Epithelial cell of prostate (primary cell): ENCODE measurements around the gene CUL9.

Source experiments
- DNase-seq: peaks from one replicate; pipeline ENCODE4 v3.0.0-alpha.2; 2011; ENCODE audit warnings: low read depth, low spot score
- H3K27ac ChIP-seq: fragments of 450-650 bp; 2 replicates; pipeline ENCODE4 v1.5.1; 2017; ENCODE audit warnings: mild to moderate bottlenecking

CUL9 gene

GRCh38 chr6:43222418-43223059 is 40.5 kb downstream of the CUL9 start:
- no peak overlapping the region for H3K27ac ChIP-seq
- DNase-seq: no peak

- DNase-seq: no peak
- no peak overlapping the region for H3K27ac ChIP-seq
Measured at GRCh38 chr6:43223175-43223574, 41.2 kb downstream of the CUL9 start.

- no peak overlapping the region for H3K27ac ChIP-seq
- DNase-seq: no peak
Measured at GRCh38 chr6:43226192-43226851, 44.3 kb downstream of the CUL9 start.

DNA sequence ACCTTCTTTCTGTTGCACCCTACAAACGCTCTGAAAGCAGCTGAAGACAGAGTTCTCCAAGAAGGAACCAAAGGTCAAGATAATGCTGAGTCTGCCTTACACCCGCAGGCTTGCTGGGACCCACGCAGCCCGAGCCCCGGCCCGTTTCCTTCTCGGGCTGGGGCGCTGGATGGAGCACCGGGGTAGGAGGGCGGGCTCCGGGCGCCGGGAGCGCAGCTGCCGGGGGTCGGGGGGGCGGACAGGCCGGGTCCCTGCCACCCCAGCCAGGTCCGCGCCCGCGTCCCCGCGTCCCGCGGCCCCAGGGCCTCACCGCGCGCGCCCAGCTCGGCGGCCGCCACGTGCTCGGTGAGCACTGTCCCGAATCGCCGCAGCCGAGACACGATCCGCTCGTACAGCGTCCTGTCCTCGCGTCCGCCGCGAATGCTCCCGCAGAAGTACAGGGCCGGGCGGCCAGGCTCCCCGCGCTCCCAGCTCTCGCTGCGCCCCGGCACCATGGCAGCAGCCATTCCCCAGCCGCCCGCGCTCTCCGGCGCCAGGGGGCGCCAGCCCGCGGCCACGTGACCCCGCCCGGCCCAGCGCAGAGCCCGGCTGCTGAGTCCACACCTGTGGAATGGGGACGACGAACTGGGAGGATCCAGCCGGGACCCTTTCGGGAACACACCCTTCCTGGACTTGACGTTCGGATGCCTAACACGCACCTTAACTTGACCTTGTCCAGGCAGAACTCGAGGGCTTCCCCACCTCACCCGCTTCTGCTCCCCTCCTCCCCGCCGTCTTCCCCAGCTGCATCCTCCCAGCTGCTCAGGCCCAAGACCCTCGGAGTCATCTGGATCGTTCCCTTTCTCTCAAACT is 47.2 kb downstream of the CUL9 start, which contains the start of gene DNPH1:
Gene DNPH1, minus strand, starts transcription at position 531 of the 852 bp plus-strand sequence. Its CDS starts 25 bp downstream, at position 506.
- peak within 1 kb of the TSS; percentile 27 for H3K27ac ChIP-seq

GRCh38 chr6:43229803-43230620 is 48.0 kb downstream of the CUL9 start:
- no peak for DNase-seq
- no peak overlapping the region for H3K27ac ChIP-seq

More for the DNA sequence above, 47.2 kb downstream of the CUL9 start, which contains the start of gene DNPH1:
- no peak for DNase-seq

GRCh38 chr6:43231053-43231452 is 49.1 kb downstream of the CUL9 start:
- no peak for DNase-seq
- H3K27ac ChIP-seq: no peak overlapping the region

DNA sequence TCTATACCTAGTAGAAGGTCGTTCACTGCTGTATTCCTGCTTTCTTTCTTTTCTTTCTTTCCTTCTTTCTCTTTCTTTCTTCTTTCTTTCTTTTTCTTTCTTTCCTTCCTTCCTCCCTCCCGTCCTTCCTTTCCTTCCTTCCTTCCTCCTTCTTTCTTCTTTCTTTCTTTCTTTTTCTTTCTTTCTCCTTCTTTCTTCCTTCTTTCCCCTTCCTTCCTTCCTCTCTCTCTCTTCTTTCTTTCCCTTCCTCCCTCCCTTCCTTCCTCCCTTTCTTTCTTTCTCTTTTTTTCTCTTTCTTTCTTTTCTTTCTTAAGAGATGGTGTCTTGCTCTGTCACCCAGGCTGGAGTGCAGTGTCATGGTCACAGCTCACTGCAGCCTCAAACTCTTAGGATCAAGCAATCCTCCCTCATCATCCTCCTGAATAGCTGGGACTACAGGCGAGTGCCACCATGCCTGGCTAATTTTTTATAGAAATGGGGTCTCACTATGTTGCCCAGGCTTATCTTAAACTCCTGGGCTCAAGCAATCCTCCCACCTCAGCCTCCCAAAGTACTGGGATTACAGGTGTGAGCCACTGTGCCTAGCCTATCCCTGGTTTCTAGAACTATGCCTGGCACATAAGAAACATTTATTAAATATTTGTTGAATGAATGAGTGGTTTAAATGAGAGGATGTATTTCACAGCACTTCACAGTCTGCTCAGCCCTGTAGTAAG is 49.9 kb downstream of the CUL9 start:
- DNase-seq: no peak
- no peak overlapping the region for H3K27ac ChIP-seq

GRCh38 chr6:43235841-43236240 is 53.8 kb downstream of the CUL9 start:
- H3K27ac ChIP-seq: no peak overlapping the region
- no peak for DNase-seq

DNA sequence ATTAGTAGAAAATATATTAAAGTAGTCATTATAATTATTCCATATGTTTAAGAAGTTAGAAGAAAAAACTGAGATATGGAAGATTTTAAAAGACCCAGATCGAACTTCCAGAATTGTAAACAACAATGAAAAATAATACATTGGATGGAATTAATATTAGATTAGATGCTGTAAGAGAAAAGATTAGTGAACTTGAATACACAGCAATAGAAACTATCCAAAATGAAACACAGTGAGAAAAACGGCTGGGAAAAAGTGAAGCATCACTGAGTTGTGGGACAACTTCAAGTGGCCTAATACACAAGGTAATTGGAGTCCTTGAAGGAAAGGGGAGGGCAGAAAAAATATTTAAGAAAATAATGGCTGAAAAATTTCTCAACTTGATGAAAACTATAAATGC is 57.1 kb downstream of the CUL9 start:
- DNase-seq: no peak
- H3K27ac ChIP-seq: no peak overlapping the region

DNA sequence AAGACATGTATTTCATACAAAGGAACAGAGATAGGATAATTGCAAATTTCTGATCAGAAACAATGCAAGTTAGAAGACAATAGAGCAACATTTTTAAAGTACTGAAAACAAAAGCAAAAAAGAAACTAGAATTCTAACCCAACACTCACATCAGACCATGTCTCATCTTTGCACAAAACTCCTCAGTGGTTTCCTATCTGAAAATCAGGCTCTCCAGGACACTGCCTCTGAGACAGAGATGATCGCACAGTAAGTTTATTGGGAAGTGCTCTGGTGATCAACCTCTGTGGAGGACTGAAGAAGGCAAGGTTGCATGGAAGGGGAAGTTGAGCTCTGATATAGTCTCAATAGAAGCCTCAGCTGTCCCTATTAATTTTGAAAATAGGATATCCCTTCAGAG is 59.0 kb downstream of the CUL9 start:
- H3K27ac ChIP-seq: no peak overlapping the region
- no peak for DNase-seq

DNA sequence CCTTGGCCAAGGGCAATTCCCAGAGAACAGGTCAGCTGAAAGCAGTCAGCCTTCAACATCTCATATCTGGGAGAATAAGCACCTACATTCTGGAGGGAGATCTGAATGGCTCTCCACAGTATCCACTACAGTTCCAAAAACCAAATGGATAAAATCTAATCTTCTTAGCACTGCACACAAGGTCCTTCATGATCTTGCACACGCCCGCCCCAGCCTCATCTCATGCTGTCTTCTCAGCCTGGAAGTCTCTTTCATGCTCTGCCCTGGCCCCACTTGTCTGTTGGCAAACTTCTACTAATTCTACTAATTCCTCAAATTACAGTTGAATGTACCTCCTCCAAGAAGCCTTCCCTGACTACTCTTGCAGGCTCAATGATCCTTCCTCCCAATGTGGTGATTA is 59.5 kb downstream of the CUL9 start:
- no peak for DNase-seq
- no peak overlapping the region for H3K27ac ChIP-seq

DNA sequence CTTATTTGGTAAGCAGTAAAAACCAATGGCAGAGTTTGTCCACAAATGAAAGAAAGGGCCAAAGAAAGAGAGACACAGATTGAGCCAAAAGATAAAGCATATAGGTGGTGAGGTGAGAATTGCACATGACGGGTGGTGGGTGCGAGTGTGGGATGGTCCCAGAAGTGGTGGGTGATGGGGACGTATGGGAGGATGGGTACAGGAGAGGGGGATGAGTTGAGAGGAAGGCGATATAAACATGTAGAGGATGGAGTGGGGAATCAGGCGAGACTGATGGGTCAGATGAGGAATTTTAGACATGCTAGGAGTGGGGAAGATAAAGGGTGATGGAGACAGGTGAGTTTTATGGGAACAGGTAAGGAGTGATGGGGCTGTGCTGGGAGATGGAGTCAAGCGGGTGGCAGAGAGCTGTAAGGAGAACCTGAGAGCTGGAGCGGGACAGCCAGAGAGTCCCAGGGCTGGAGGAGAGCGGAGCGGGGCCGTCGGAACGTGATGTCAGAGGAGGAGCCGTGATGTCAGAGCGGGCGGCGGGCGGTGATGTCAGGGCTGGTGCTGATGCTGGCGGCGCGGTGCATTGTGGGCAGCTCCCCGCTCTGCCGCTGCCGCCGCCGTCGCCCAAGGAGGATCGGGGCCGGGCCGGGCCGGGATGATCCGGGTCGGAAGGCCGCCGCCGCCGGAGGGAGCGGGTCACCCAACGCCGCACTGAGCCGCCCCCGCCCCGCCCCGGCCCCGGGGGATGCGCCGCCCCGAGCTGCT is 61.1 kb downstream of the CUL9 start, which contains the start of gene TTBK1:
Gene TTBK1, plus strand, starts transcription at position 574 of the 756 bp plus-strand sequence. CDS start 3,180 bp downstream, outside the sequence.
- H3K27ac ChIP-seq: no peak within 1 kb of the TSS
- no peak for DNase-seq

DNA sequence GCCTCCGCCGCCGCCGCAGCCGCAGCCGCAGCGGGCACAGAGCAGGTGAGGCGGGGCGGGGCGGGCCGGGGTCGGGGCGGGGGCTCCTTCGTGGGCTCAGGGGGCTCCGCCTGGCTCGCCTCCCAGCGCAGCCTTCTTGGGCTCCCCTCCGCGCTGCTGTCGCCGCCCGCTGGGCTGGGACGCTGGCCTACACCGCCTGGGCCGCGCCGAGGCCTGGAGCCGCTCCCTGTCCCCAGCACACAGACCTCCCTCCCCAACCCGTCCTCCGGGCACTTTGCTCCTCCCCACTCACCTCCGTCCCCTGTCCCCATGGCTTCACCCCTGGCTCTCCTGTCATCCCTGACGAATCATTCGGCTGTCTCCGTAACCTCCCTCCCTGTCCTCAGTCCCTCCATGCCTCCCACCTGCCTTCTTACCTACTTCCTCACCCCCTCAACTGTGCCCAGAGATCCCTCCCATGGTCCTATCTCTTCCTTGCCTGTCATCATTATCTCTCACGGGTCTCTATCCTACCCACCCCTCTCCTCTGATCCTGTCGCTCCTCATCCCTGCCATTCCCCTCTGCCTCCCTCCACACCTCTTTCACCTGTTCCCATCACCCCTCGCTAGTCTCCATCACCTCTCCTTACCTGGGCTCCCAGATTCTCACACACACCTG is 61.8 kb downstream of the CUL9 start:
- H3K27ac ChIP-seq: no peak overlapping the region
- DNase-seq: no peak

- no peak for DNase-seq
- no peak overlapping the region for H3K27ac ChIP-seq
Measured at GRCh38 chr6:43246301-43247113, 64.5 kb downstream of the CUL9 start.

GRCh38 chr6:43247114-43247999 is 65.4 kb downstream of the CUL9 start:
- DNase-seq: no peak
- H3K27ac ChIP-seq: no peak overlapping the region

DNA sequence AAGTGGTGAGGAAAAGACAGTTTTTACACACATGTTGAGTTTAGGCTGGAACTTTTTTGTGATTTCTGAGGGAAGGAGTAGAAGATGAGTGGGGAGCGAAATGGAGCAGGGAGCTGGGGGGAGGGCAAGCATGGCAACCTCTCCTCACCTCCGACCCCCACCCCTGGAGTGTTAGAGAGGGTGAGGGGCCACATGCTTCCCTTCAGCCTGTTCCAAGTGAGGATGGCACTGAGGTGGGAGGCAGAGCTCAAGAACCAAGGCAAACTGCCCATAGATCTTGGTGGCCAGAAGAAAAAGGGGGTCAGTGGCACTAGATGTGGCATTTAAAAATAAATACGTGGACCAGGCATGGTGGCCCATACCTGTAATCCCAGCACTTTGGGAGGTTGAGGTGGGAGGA is 66.1 kb downstream of the CUL9 start:
- no peak overlapping the region for H3K27ac ChIP-seq

More for the DNA sequence above, 66.1 kb downstream of the CUL9 start:
- DNase-seq: no peak
